Measurements from ENCODE around the gene CPNE6. TPM values are rescaled to one million over a fixed set of nuclear protein-coding genes. Genes with fewer than 3 reads are reported as not detected.
"Not testable (repeated sequence)": the region's sequence is repeated elsewhere in the genome, so short reads cannot be mapped to it uniquely, and the experiment has no call there.

The CPNE6 gene
- total RNA-seq, 2 experiments from 2014 or later, result not detected

DNA sequence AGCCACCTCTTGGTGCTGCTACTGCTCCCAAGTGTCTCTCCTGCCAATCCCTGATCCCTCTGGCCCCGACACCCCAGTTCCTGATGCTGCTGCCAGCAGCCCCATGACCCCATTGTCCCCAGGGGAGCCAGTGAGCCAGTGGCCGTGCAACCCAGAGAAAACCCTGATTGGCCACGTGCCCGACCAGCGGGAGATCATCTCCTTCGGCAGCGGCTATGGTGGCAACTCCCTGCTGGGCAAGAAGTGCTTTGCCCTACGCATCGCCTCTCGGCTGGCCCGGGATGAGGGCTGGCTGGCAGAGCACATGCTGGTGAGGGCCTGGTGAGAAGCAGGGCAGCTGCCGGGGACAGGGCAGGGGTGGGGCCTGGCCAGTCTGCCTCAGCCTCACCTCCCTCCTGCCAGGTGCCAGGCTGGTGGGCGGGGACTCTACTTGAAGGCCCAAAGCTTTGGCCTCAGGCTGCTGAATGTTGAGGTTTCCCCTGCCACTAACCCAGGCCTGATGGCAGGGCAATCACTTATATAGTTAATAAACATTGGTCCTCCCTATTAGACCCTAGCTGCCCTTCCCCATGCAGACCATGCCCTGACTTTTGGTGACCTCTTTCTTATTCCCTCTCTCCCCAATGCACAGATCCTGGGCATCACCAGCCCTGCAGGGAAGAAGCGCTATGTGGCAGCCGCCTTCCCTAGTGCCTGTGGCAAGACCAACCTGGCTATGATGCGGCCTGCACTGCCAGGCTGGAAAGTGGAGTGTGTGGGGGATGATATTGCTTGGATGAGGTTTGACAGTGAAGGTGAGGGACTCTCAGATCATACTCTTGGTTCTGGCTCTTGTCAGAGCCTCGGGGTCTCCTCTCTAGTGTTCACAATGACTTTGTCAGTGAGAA is 27.8 kb downstream of the CPNE6 start:
- H3K27me3 Mint-ChIP-seq, result no peaks in the 10 kb centered on the region
- peaks cover 14% of the 10 kb centered on the region for H3K4me1 Mint-ChIP-seq (ENCODE audit: low read depth)
- no peak overlapping the region for H3K4me3 Mint-ChIP-seq
- DNase-seq, result no peak
- ChIA-PET POLR2A (no interaction called here), CTCF (interaction anchor here (11.8 to 12.3 kb wide), 2 partner anchors 7 to 40 kb away, joined by 241 to 458 read pairs; no protein-coding TSS in a partner anchor)
- no peak overlapping the region for H3K27ac Mint-ChIP-seq
- peaks cover 70% of the 10 kb centered on the region for H3K36me3 Mint-ChIP-seq
- intact Hi-C loops (cut with micrococcal nuclease), result loop anchor here (10.0 kb wide), 1 partner anchor 114 kb away; the partner anchor contains the start of gene DHRS4L2
- no peaks in the 10 kb centered on the region for H3K9me3 Mint-ChIP-seq

DNA sequence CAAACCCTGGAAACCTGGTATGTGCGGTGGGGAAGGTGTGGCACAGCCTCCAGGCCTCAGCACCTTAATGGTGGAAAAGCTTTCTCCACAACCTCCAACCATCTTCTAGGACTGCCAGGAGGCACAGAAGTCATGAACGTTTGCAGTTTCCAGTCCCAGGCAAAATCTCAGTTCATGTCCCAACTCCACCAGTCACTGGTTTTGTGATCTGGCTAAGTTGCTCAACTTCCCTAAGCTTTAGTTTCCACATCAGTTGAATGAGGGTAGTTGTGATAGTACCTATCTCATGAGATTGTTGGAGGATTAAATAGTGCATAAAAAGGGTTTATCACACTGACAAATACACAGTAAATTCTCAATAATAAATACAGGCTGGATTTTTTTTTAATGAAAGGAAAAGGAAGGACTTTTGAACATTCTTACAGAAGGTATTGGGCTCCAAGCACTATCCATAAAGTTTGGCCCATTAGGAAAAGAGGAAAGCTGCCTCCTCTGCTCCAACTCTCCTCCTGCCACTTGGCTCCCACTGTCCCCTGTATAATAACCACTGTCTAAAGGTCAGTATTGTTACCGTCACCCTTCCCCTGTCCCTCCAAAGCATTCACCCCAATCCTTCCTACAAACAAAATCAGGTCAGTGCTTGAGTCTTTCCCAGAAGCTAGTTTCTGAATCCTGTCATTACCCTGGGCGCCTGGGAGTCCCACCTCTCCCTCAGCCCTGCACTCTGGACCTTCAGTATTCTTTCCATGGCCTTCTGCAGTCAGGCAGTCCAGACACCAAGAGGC is 29.0 kb downstream of the CPNE6 start:
- H3K27me3 Mint-ChIP-seq, result no peaks in the 10 kb centered on the region
- no peak for DNase-seq
- ChIA-PET POLR2A (interaction anchor here (1.3 kb wide), 1 partner anchor 60 kb away, joined by 4 read pairs; the partner anchor contains the start of gene IRF9), CTCF (interaction anchor here (0.6 to 11.2 kb wide), 5 partner anchors 9 to 44 kb away, joined by 3 to 261 read pairs (median 5); no protein-coding TSS in a partner anchor)
- intact Hi-C loops (cut with micrococcal nuclease), result no loop called here
- H3K27ac Mint-ChIP-seq, result no peak overlapping the region
- H3K4me3 Mint-ChIP-seq, result no peak overlapping the region
- no peaks in the 10 kb centered on the region for H3K9me3 Mint-ChIP-seq
- H3K4me1 Mint-ChIP-seq (ENCODE audit: low read depth), result peaks cover 12% of the 10 kb centered on the region
- peaks cover 72% of the 10 kb centered on the region for H3K36me3 Mint-ChIP-seq

DNA sequence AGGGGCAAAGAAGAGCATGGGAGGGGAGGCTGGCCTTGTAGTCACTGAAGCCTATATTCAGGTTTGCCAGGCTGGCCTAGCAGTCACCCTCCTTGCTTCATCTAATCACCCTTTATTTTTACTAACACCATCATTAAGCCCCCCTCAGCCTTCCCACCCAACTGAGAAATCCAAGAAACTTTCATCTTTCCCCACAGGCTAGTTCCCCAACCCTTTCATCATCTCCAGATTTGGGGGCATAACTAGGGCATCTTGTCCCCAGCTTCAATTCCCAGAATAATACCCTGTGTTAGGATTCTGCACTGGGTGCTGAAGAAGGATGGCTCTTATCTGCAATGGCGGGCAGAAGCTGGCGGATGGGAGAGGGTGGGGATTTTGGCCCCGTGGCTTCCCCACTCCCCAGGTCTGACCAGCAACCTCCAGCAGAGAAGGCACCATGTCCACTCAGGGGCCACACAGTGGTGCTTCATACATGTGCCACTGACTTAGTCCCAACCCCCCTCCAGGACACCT is 29.7 kb downstream of the CPNE6 start:
- POLR2A ChIA-PET, result interaction anchor here (1.3 kb wide), 1 partner anchor 60 kb away, joined by 4 read pairs; the partner anchor contains the start of gene IRF9
- no peaks in the 10 kb centered on the region for H3K9me3 Mint-ChIP-seq
- H3K27ac Mint-ChIP-seq, result no peak overlapping the region

DNA sequence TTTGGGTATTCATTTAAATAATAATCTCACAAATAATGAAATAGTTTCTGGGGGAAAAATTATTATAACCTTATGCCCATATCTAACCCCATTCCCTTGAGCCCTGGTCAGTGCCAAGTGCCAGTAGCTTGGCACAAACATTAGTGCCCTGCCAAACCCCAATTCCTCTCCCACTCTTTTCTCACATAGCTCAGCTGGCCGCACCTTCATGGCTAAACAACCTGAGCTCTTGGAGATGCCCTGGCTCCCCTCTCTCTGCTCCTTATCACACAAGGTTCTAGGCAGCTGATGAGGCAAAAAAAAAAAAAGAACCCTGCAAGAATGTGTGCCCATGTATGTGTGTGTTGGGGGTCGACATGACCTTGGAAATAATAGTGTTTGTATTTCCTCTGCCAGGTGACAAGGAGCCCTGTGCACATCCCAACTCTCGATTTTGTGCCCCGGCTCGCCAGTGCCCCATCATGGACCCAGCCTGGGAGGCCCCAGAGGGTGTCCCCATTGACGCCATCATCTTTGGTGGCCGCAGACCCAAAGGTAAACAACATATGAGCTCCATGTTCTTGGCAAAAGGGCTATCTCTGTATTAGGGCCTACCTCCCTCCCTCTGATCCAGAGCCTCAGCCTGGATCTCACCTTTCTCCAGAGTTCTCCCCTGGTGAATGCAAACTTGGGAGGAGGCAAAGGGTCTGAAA is 31.1 kb downstream of the CPNE6 start:
- POLR2A ChIA-PET, result interaction anchor here (1.1 to 1.8 kb wide), 4 partner anchors 9 to 59 kb away, joined by 3 to 9 read pairs (median 5); partner anchors contain the start of genes DCAF11, IRF9, NRL and PCK2
- intact Hi-C loops (cut with micrococcal nuclease), result no loop called here
- H3K36me3 Mint-ChIP-seq, result peaks cover 59% of the 10 kb centered on the region
- H3K4me3 Mint-ChIP-seq, result no peak overlapping the region
- no peaks in the 10 kb centered on the region for H3K27me3 Mint-ChIP-seq
- no peak for DNase-seq
- no peak overlapping the region for H3K27ac Mint-ChIP-seq
- H3K4me1 Mint-ChIP-seq (ENCODE audit: low read depth), result peaks cover 4% of the 10 kb centered on the region
- H3K9me3 Mint-ChIP-seq, result no peaks in the 10 kb centered on the region
- CTCF ChIA-PET, result interaction anchor here (1.0 to 11.2 kb wide), 3 partner anchors 9 to 231 kb away, joined by 3 to 261 read pairs (median 241); partner anchors contain the start of gene PCK2

More for the DNA sequence above, 29.7 kb downstream of the CPNE6 start:
- intact Hi-C loops (cut with micrococcal nuclease), result no loop called here
- H3K4me3 Mint-ChIP-seq, result no peak overlapping the region
- no peaks in the 10 kb centered on the region for H3K27me3 Mint-ChIP-seq
- peaks cover 9% of the 10 kb centered on the region for H3K4me1 Mint-ChIP-seq (ENCODE audit: low read depth)
- peaks cover 67% of the 10 kb centered on the region for H3K36me3 Mint-ChIP-seq
- DNase-seq, result no peak
- CTCF ChIA-PET, result interaction anchor here (0.6 to 11.2 kb wide), 6 partner anchors 8 to 45 kb away, joined by 3 to 261 read pairs (median 7); partner anchors contain the start of gene PCK2

DNA sequence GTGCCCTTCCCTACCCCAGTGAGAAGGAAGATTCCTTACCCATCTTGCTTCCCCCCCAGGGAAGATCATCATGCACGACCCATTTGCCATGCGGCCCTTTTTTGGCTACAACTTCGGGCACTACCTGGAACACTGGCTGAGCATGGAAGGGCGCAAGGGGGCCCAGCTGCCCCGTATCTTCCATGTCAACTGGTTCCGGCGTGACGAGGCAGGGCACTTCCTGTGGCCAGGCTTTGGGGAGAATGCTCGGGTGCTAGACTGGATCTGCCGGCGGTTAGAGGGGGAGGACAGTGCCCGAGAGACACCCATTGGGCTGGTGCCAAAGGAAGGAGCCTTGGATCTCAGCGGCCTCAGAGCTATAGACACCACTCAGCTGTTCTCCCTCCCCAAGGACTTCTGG is 32.1 kb downstream of the CPNE6 start:
- DNase-seq, result no peak
- no peak overlapping the region for H3K27ac Mint-ChIP-seq
- intact Hi-C loops (cut with micrococcal nuclease), result no loop called here
- H3K9me3 Mint-ChIP-seq, result no peaks in the 10 kb centered on the region
- H3K4me1 Mint-ChIP-seq (ENCODE audit: low read depth), result peaks cover 8% of the 10 kb centered on the region
- POLR2A ChIA-PET, result interaction anchor here (1.1 to 1.8 kb wide), 4 partner anchors 10 to 58 kb away, joined by 3 to 9 read pairs (median 5); partner anchors contain the start of genes DCAF11, IRF9, NRL and PCK2
- no peaks in the 10 kb centered on the region for H3K27me3 Mint-ChIP-seq
- CTCF ChIA-PET, result interaction anchor here (0.5 to 11.2 kb wide), 4 partner anchors 10 to 230 kb away, joined by 3 to 261 read pairs (median 122); partner anchors contain the start of gene PCK2
- H3K4me3 Mint-ChIP-seq, result no peak overlapping the region
- H3K36me3 Mint-ChIP-seq, result peaks cover 54% of the 10 kb centered on the region

DNA sequence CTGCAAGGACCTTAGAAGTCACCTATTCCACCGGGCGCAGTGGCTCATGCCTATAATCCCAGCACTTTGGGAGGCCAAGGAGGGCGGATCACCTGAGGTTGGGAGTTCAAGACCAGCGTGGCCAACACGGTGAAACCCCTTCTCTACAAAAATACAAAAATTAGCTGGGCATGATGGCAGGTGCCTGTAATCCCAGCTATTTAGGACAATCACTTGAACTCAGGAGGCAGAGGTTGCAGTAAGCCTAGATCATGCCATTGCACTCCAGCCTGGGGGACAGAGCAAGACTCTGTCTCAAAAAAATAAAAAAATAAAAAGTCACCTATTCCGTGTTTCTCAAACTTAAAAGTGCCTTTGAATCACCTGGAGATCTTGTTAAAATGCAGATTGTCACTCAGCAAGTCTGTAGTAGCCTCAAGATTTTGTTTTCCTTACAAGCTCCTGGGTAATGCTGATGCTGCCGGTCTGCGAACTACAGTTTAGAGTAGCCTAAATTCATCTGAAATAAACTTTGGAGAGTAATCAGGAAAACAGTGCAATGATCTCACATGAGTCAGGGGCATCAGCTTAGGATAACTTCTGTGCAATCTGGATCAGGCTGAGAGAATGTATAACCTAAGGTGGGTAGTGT is 34.4 kb downstream of the CPNE6 start:
- Mint-ChIP-seq H3K36me3 (peaks cover 34% of the 10 kb centered on the region), H3K27ac (peak overlapping the region; percentile 64), H3K4me1 (ENCODE audit: low read depth) (peaks cover 22% of the 10 kb centered on the region)
- H3K27me3 Mint-ChIP-seq; DNase-seq; intact Hi-C loops (cut with micrococcal nuclease); H3K9me3 Mint-ChIP-seq; H3K4me3 Mint-ChIP-seq: not testable (repeated sequence)
- CTCF ChIA-PET, result interaction anchor here (1.1 to 11.2 kb wide), 5 partner anchors 12 to 55 kb away, joined by 3 to 261 read pairs (median 50); partner anchors contain the start of genes IRF9 and PCK2
- POLR2A ChIA-PET, result interaction anchor here (0.6 to 5.6 kb wide), 3 partner anchors 11 to 109 kb away, joined by 4 to 41 read pairs (median 6); partner anchors contain the start of gene PCK2

DNA sequence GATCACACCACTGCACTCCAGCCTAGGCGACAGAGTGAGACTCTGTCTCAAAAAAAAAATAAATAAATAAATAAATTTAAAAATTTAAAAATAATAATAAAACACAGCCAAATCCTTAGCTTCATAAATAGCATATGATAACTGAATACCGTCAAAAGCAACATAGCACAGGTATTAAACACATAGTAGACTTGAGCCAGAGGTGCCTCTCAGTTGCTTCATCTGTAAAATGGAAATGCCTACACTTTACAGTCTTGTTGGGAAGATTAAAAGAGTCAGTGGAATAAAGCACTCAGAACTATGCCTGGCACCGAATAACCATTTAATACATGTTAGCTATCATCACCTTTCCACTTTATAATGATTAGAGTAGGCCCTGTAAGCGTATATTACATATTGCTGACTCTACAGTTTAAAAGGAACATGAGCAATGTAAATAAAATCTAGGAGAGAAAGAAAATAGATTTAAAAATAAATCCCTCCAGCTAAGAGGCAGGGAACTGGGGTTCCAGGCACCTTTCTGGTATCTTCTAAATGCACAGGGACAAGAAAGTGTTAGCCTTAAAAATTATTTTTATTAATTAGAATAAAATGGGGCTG is 35.4 kb downstream of the CPNE6 start:
- Mint-ChIP-seq H3K27ac (no peak overlapping the region), H3K27me3 (no peaks in the 10 kb centered on the region), H3K4me1 (ENCODE audit: low read depth) (peaks cover 22% of the 10 kb centered on the region), H3K36me3 (peaks cover 28% of the 10 kb centered on the region), H3K9me3 (no peaks in the 10 kb centered on the region), H3K4me3 (no peak overlapping the region)
- POLR2A ChIA-PET, result interaction anchor here (0.8 to 5.6 kb wide), 3 partner anchors 9 to 49 kb away, joined by 4 to 41 read pairs (median 6); partner anchors contain the start of gene PCK2
- CTCF ChIA-PET, result interaction anchor here (1.1 to 11.2 kb wide), 7 partner anchors 13 to 54 kb away, joined by 3 to 261 read pairs (median 36); partner anchors contain the start of genes EMC9, IRF9 and PCK2
- intact Hi-C loops (cut with micrococcal nuclease), result no loop called here
- no peak for DNase-seq

DNA sequence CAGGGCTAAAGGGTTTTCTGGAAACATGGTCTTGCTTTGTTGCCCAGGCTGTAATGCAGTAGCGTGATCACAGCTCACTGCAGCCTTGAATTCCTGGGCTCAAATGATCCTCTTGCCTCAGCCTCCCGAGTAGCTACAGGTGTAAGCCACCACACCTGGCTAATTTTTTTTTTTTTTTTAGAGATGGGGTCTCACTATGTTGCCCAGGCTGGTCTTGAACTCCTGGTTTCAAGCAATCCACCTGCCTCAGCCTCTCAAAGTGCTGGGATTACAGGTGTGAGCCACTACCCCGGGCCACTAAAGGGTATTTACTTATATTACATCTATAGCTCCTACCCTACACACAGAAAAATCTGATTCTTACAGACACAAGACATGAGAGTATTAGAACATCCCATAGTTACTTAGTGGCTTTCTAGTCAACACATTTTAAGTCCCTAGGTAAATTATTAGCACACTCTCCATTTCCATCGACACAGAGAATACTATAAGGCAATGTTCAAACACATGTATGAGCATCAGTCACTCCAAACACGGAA is 37.0 kb downstream of the CPNE6 start:
- Mint-ChIP-seq H3K27me3 (no peaks in the 10 kb centered on the region), H3K27ac (peak overlapping the region; percentile 91), H3K4me3 (peak overlapping the region; percentile 11), H3K36me3 (peaks cover 15% of the 10 kb centered on the region), H3K4me1 (ENCODE audit: low read depth) (peaks cover 22% of the 10 kb centered on the region), H3K9me3 (no peaks in the 10 kb centered on the region)
- POLR2A ChIA-PET, result interaction anchor here (0.5 to 5.6 kb wide), 10 partner anchors 11 to 1726 kb away, joined by 3 to 41 read pairs (median 4); partner anchors contain the start of genes CARMIL3, EMC9, IRF9 and PCK2
- no peak for DNase-seq
- intact Hi-C loops (cut with micrococcal nuclease), result loop anchor here (1.0 kb wide), 2 partner anchors 13 to 55 kb away; no protein-coding TSS in a partner anchor
- CTCF ChIA-PET, result interaction anchor here (0.7 to 11.2 kb wide), 37 partner anchors 8 to 441 kb away, joined by 3 to 261 read pairs (median 5); partner anchors contain the start of genes CARMIL3, DHRS4L2, EMC9 and IPO4

DNA sequence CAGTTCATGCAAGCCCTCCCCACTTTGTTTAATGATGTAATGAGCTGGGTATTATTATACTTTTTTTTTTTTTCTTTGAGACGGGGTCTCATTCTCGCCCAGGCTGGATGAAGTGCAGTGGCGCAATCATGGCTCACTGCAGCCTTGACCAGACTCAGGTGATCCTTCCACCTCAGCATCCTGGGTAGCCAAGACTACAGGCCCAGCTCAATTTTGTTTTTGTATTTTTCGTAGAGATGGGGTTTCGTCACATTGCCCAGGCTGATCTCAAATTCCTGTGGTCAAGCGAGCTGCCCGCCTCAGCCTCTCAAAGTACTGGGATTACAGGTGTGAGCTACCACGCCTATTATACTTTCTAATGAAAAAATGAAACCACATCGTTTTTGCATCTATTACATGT is 38.7 kb downstream of the CPNE6 start:
- Mint-ChIP-seq H3K4me1 (ENCODE audit: low read depth) (peaks cover 22% of the 10 kb centered on the region), H3K27me3 (no peaks in the 10 kb centered on the region), H3K4me3 (no peak overlapping the region), H3K27ac (no peak overlapping the region), H3K36me3 (peaks cover 4% of the 10 kb centered on the region), H3K9me3 (no peaks in the 10 kb centered on the region)
- intact Hi-C loops (cut with micrococcal nuclease), result no loop called here
- DNase-seq, result no peak
- CTCF ChIA-PET, result interaction anchor here (0.6 to 11.2 kb wide), 18 partner anchors 10 to 154 kb away, joined by 3 to 261 read pairs (median 7); partner anchors contain the start of genes CPNE6, DHRS4L2, EMC9 and IRF9
- POLR2A ChIA-PET, result interaction anchor here (0.6 to 5.6 kb wide), 8 partner anchors 15 to 1370 kb away, joined by 3 to 41 read pairs (median 5); partner anchors contain the start of genes IRF9, PCK2 and PSME1
